Lung (tissue), 12 donors: Measurements from ENCODE around the gene VPS72. TPM values are rescaled to one million over a fixed set of nuclear protein-coding genes. Genes with fewer than 3 reads are reported as not detected.
A peak's percentile ranks its signal among the peaks of the same experiment; 100 is the strongest.

Source experiments
- ATAC-seq: fragments of 200-7000 bp; cut with Tn5 transposase; one replicate; pipeline ENCODE4 v1.9.1; 2020; ENCODE audit warnings: moderate number of reproducible peaks; ENCODE audit not compliant: insufficient read depth, low FRiP score
- DNase-seq, 3 donors: peaks; one replicate each; pipeline ENCODE4 v3.0.0-alpha.2; 2013 to 2017
- H3K27ac ChIP-seq, 2 donors: one replicate each; pipeline ENCODE4 v1.5.1; 2013; ENCODE audit warnings: mild to moderate bottlenecking in 2 of 2, moderate library complexity in 2 of 2, control low read depth in 1 of 2, inconsistent platforms in 1 of 2, low read depth in 1 of 2, low read length in 1 of 2
- H3K27me3 ChIP-seq, 3 donors: one replicate each; pipeline ENCODE4 v1.5.1; 2013; ENCODE audit warnings: low read length in 2 of 3; ENCODE audit not compliant: control insufficient read depth in 3 of 3, insufficient read depth in 3 of 3
- H3K36me3 ChIP-seq, 4 donors: one replicate each; pipeline ENCODE4 v1.5.1; 2013; ENCODE audit warnings: low read length in 4 of 4, mild to moderate bottlenecking in 1 of 4, moderate library complexity in 1 of 4; ENCODE audit not compliant: control insufficient read depth in 4 of 4, insufficient read depth in 4 of 4
- H3K4me1 ChIP-seq, 5 donors: one replicate each; pipeline ENCODE4 v1.5.1; 2013; ENCODE audit warnings: low read length in 5 of 5, mild to moderate bottlenecking in 2 of 5, moderate library complexity in 1 of 5; ENCODE audit not compliant: control insufficient read depth in 5 of 5, insufficient read depth in 5 of 5
- H3K4me3 ChIP-seq: one replicate; pipeline ENCODE4 v1.5.1; 2013; ENCODE audit warnings: mild to moderate bottlenecking, control low read depth, moderate library complexity
- H3K9ac ChIP-seq, 2 donors: one replicate each; pipeline ENCODE4 v1.5.1; 2013; ENCODE audit warnings: low read length in 2 of 2, control low read depth in 1 of 2; ENCODE audit not compliant: insufficient read depth in 1 of 2
- H3K9me3 ChIP-seq, 4 donors: one replicate each; pipeline ENCODE4 v1.5.1; 2013; ENCODE audit warnings: low read length in 3 of 4, mild to moderate bottlenecking in 1 of 4, moderate library complexity in 1 of 4; ENCODE audit not compliant: control insufficient read depth in 4 of 4, insufficient read depth in 3 of 4
- WGBS, 2 donors: extraction: QIAGEN DNeasy Blood & Tissue Kit; methylation state at CpG; one replicate each; pipeline ENCODE4 v1.1.7; 2013; 5-methylcytosine and 5-hydroxymethylcytosine counted together
- polyA plus RNA-seq, 2 donors: library from polyadenylated mRNA; stranded (reverse); fragments of 200-250 nt; gene quantifications; one replicate each; pipeline ENCODE4 v1.2.1, GENCODE V29; 2013
- total RNA-seq, 2 donors: library from RNA; depleted of rRNA in 1 of 2; stranded (reverse); fragments of >200 nt in 1 of 2; gene quantifications; one replicate each; pipeline ENCODE4 v1.2.1, GENCODE V29; 2014 to 2021
- TF ChIP-seq, protein P1 (sequence below): IDR thresholded peaks from 2 replicates; pipeline ENCODE4 v1.5.1; 2012; ENCODE audit warnings: mild to moderate bottlenecking; ENCODE audit errors: control extremely low read depth, extremely low read depth
- donor health status: control.
- donor health status: control.
- donor health status: Bipolar disorder and iron deficiency.
- donor health status: healthy.
- donor health status: DM: yes; HTN: yes; CAD: no.

VPS72 gene
- total and polyA plus RNA-seq, 4 donors: 28.6 to 39.1 (median 30.8) TPM

- H3K27me3 ChIP-seq: no peaks in the 10 kb centered on the region
- H3K4me1 ChIP-seq: peaks cover 7 to 32% (median 12%) of the 10 kb centered on the region in 5 donors
- no peak for ATAC-seq
- H3K9me3 ChIP-seq: no peaks in the 10 kb centered on the region
- H3K36me3 ChIP-seq: peaks cover 0 to 7% (median 1%) of the 10 kb centered on the region in 4 donors
- TF ChIP-seq, protein P1, sequence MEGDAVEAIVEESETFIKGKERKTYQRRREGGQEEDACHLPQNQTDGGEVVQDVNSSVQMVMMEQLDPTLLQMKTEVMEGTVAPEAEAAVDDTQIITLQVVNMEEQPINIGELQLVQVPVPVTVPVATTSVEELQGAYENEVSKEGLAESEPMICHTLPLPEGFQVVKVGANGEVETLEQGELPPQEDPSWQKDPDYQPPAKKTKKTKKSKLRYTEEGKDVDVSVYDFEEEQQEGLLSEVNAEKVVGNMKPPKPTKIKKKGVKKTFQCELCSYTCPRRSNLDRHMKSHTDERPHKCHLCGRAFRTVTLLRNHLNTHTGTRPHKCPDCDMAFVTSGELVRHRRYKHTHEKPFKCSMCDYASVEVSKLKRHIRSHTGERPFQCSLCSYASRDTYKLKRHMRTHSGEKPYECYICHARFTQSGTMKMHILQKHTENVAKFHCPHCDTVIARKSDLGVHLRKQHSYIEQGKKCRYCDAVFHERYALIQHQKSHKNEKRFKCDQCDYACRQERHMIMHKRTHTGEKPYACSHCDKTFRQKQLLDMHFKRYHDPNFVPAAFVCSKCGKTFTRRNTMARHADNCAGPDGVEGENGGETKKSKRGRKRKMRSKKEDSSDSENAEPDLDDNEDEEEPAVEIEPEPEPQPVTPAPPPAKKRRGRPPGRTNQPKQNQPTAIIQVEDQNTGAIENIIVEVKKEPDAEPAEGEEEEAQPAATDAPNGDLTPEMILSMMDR: no peak
- peak in 1 of 3 donors; percentile 28 for DNase-seq
- 15 to 17% methylated on average over 7 of the region's 7 CpGs for WGBS, 2 donors
- peak overlapping the region in 1 of 2 donors; percentile 6 for H3K9ac ChIP-seq
- H3K4me3 ChIP-seq: peak overlapping the region; percentile 7
- peak overlapping the region; percentile 71 to 72 for H3K27ac ChIP-seq
These were observed 42.9 kb downstream of the VPS72 start for GRCh38 chr1:151147132-151147503.

DNA sequence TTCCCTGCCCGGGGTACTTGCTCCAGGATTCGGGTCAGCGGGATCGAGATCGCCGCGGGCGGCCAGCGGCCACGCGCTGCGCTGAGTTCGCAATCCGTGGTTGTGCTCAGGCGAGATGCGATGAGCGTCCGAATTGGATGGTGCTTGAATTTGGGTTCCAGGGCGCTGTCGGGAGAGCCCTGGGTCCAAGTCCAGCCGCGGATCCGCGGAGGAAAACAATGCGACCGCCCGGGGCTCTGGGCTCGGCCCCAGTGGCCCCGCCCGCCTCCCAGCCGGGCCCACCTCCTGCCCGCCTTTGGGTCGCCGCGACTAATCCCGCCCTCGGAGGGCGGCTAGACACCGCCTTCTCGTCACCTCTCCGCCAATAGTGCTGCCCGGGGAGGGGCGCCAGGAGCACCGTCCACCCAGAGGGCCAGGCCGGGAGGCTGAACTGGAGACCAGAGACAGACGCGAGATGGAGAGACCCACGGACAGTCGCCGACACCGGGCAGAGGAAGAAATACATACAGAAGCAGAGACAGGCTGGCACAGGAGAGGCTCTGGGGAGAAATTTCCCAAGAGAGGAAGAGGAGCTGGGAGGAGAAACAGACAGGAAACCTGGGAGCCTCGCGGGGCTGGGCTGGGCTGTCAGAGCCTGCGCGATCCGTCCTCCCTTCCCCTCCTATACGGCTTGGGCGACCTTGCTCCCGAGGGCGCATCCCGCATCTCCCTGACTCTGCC is 43.4 kb downstream of the VPS72 start, which contains the start of gene SEMA6C:
Gene SEMA6C, minus strand, starts transcription at position 220 of the 720 bp plus-strand sequence. CDS start 4,010 bp downstream, outside the sequence.
- Histone ChIP-seq H3K27ac (peak within 1 kb of the TSS; percentile 72 to 84), H3K4me3 (peak within 1 kb of the TSS; percentile 60), H3K4me1 (peaks cover 7 to 32% (median 12%) of the 10 kb centered on the region in 5 donors), H3K36me3 (peaks cover 0 to 7% (median 1%) of the 10 kb centered on the region in 4 donors), H3K9ac (peak within 1 kb of the TSS; percentile 6 to 76), H3K27me3 (no peaks in the 10 kb centered on the region), H3K9me3 (no peaks in the 10 kb centered on the region)
- TF ChIP-seq, protein P1: no peak
- ATAC-seq (peak; percentile 98), DNase-seq (peak; percentile 94 to 97 (median 95))
- WGBS, 2 donors: 0% methylated on average over 55 to 61 of the region's 61 CpGs

- H3K9me3 ChIP-seq: no peaks in the 10 kb centered on the region
- H3K9ac ChIP-seq: peak overlapping the region in 1 of 2 donors; percentile 76
- TF ChIP-seq, protein P1: no peak
- DNase-seq (no peak), ATAC-seq (no peak)
- peak overlapping the region; percentile 43 to 84 for H3K27ac ChIP-seq
- WGBS, 2 donors: 0 to 1% methylated on average over 26 of the region's 26 CpGs
- peaks cover 7 to 32% (median 12%) of the 10 kb centered on the region in 5 donors for H3K4me1 ChIP-seq
- peak overlapping the region; percentile 60 for H3K4me3 ChIP-seq
- H3K36me3 ChIP-seq: peaks cover 0 to 7% (median 1%) of the 10 kb centered on the region in 4 donors
- no peaks in the 10 kb centered on the region for H3K27me3 ChIP-seq
These were observed 44.0 kb downstream of the VPS72 start for GRCh38 chr1:151146072-151146411.
